ENCODE measurements around the gene SH3D19.

Gene SH3D19

GRCh38 chr4:151087467-151087866 is 237.9 kb downstream of the SH3D19 start:
- TF ChIP-seq, protein P1, sequence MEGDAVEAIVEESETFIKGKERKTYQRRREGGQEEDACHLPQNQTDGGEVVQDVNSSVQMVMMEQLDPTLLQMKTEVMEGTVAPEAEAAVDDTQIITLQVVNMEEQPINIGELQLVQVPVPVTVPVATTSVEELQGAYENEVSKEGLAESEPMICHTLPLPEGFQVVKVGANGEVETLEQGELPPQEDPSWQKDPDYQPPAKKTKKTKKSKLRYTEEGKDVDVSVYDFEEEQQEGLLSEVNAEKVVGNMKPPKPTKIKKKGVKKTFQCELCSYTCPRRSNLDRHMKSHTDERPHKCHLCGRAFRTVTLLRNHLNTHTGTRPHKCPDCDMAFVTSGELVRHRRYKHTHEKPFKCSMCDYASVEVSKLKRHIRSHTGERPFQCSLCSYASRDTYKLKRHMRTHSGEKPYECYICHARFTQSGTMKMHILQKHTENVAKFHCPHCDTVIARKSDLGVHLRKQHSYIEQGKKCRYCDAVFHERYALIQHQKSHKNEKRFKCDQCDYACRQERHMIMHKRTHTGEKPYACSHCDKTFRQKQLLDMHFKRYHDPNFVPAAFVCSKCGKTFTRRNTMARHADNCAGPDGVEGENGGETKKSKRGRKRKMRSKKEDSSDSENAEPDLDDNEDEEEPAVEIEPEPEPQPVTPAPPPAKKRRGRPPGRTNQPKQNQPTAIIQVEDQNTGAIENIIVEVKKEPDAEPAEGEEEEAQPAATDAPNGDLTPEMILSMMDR (IDR thresholded peaks at IDR 0.05), result no peak

- TF ChIP-seq, protein P1 (IDR thresholded peaks at IDR 0.05), result no peak
Measured at GRCh38 chr4:151074416-151074916, 250.9 kb downstream of the SH3D19 start.
